Activated B cell treated with CpG ODN at 0.5 μM for 24 hours (primary cell): Measurements from ENCODE around the gene FAM193A. TPM values are rescaled to one million over a fixed set of nuclear protein-coding genes. Genes with fewer than 3 reads are reported as not detected.

Experiments used
- ATAC-seq: fragments of 200-7000 bp; cut with Tn5 transposase; one replicate; pipeline ENCODE4 v1.10.0; 2021; ENCODE audit warnings: low read depth, mild to moderate bottlenecking, moderate library complexity
- CTCF ChIA-PET: fragments of 350-600 bp; sonication (Branson Sonifier 250); formaldehyde crosslinking; loops from one replicate; lab custom pipeline; 2021; ENCODE audit warnings: antibody characterized with exemption; lab: Charles Lee
- POLR2A ChIA-PET: fragments of 350-600 bp; sonication (Branson Sonifier 250); formaldehyde crosslinking; loops from one replicate; lab custom pipeline; 2021; ENCODE audit warnings: antibody characterized with exemption; lab: Charles Lee
- DNase-seq: peaks from one replicate; pipeline ENCODE4 v3.0.0; 2022
- H3K27ac Mint-ChIP-seq: one replicate; pipeline ENCODE4 v1.8.0; 2020; ENCODE audit warnings: mixed read lengths
- H3K27me3 Mint-ChIP-seq: one replicate; pipeline ENCODE4 v1.8.0; 2021; ENCODE audit warnings: mixed read lengths
- H3K36me3 Mint-ChIP-seq: one replicate; pipeline ENCODE4 v1.8.0; 2021; ENCODE audit warnings: low read depth, mixed read lengths
- H3K4me1 Mint-ChIP-seq: one replicate; pipeline ENCODE4 v1.8.0; 2021; ENCODE audit warnings: mixed read lengths
- H3K4me3 Mint-ChIP-seq: one replicate; pipeline ENCODE4 v1.8.0; 2020; ENCODE audit warnings: mild to moderate bottlenecking, mixed read lengths
- H3K9me3 Mint-ChIP-seq: one replicate; pipeline ENCODE4 v1.8.0; 2020; ENCODE audit warnings: mixed read lengths
- intact Hi-C: fragments of 100-400 bp; cut with micrococcal nuclease; formaldehyde crosslinking; loops from one replicate; pipeline ENCODE4 v1.15.1; 2024
- total RNA-seq: library from RNA; stranded (reverse); gene quantifications from 2 replicates; pipeline ENCODE4 v1.2.3, GENCODE V29; 2022
- TF ChIP-seq, protein P1 (sequence below): fragments of 200-600 bp; IDR thresholded peaks from one replicate; pipeline ENCODE4 v1.8.0; 2022; ENCODE audit warnings: antibody characterized with exemption, mild to moderate bottlenecking

The FAM193A gene
- total RNA-seq, 1 donor from 2014 or later, result 42.8 TPM

DNA sequence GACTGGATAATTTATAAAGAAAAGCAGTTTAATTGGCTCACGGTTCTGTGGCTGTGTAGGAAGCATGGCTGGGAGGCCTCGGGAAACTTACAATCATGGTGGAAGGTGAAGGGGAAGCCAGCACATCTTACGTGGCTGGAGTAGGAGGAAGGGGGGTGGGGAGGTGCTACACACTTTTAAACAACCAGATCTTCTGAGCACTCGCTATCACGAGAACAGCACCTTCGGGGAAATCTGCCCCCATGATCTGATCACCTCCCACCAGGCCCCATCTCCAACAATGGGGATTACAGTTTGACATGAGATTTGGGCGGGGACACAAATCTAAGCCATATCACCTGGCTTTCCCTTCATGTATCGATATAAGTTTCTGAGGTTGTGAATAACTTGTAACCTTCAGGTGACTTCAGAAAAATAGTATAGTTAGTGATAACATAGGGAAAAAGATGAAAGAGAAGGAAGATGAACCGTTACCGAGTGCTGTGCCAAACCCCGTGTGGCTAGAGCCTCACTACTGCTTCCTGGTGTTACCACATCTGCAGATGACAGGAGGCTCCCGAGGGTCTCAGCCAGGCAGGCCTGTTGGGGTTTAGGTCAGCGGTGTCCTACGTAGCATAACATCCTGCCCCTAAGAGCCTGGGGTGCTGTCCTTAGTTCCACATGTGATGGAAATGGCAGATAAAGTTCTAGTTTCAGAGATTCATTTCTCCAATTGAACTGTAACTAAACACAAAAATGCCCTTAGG lies 116.1 kb downstream of the FAM193A start:
- TF ChIP-seq, protein P1, sequence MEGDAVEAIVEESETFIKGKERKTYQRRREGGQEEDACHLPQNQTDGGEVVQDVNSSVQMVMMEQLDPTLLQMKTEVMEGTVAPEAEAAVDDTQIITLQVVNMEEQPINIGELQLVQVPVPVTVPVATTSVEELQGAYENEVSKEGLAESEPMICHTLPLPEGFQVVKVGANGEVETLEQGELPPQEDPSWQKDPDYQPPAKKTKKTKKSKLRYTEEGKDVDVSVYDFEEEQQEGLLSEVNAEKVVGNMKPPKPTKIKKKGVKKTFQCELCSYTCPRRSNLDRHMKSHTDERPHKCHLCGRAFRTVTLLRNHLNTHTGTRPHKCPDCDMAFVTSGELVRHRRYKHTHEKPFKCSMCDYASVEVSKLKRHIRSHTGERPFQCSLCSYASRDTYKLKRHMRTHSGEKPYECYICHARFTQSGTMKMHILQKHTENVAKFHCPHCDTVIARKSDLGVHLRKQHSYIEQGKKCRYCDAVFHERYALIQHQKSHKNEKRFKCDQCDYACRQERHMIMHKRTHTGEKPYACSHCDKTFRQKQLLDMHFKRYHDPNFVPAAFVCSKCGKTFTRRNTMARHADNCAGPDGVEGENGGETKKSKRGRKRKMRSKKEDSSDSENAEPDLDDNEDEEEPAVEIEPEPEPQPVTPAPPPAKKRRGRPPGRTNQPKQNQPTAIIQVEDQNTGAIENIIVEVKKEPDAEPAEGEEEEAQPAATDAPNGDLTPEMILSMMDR, result no peak
- no peaks in the 10 kb centered on the region for H3K9me3 Mint-ChIP-seq
- intact Hi-C loops, result no loop called here
- no peak overlapping the region for H3K4me3 Mint-ChIP-seq
- peak overlapping the region; percentile 19 for H3K27ac Mint-ChIP-seq
- POLR2A ChIA-PET, result no interaction called here
- H3K27me3 Mint-ChIP-seq, result no peaks in the 10 kb centered on the region
- H3K36me3 Mint-ChIP-seq, result peaks cover 65% of the 10 kb centered on the region
- CTCF ChIA-PET, result no interaction called here
- ATAC-seq (no peak), DNase-seq (no peak)
- H3K4me1 Mint-ChIP-seq, result peaks cover 18% of the 10 kb centered on the region

DNA sequence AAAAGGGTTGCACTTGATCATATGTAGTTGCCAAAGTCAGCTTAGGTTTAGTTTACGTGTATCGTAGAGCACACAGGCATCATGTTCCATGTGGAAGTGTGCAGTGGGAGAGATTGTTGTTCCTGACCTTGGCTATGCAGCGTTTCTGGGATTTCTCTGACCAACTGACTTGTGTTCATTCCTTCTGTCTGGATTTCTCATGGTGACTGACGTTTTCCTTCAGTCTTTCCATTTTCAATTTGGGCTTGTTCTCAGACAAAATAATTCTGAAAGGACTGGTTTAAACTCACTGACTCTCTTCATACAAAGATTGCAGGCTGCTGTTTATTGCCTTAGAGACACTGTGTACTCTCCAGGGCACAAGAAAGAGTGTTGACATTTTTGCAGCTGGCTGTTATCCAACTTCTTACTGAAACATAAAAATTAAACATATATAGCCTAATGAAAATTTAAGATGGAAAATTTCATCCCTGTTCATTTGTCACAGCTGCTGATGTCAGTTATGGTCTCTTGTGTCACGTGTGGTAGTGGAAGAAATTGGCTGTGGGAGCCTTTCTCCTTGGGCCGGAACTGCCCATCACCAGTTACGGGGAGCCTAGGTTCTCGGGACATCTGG lies 124.3 kb downstream of the FAM193A start:
- H3K4me1 Mint-ChIP-seq, result no peaks in the 10 kb centered on the region
- ChIA-PET POLR2A (no interaction called here), CTCF (no interaction called here)
- peaks cover 74% of the 10 kb centered on the region for H3K36me3 Mint-ChIP-seq
- TF ChIP-seq, protein P1, result no peak
- H3K4me3 Mint-ChIP-seq, result no peak overlapping the region
- DNase-seq (no peak), ATAC-seq (no peak)
- intact Hi-C loops, result no loop called here
- H3K9me3 Mint-ChIP-seq, result no peaks in the 10 kb centered on the region
- no peaks in the 10 kb centered on the region for H3K27me3 Mint-ChIP-seq
- H3K27ac Mint-ChIP-seq, result no peak overlapping the region

DNA sequence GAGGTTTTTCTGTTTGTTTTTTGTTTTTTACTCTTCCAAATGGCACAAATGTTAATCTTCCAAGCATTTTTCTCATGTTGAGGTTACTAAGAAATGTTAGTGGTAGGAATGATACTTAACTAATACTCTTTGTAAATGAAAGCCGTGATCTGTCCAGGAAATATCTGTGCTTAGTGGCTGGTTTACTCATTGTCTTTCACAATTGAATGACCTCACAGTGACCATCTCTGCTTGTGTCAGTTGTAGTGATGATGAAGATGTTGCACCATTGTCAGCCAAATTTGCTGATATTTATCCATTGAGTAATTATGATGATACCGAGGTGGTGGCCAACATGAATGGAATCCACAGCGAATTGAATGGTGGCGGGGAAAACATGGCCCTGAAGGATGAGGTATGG lies 126.2 kb downstream of the FAM193A start:
- no peak for ATAC-seq
- Mint-ChIP-seq H3K27ac (no peak overlapping the region), H3K4me1 (peaks cover 10% of the 10 kb centered on the region), H3K9me3 (no peaks in the 10 kb centered on the region), H3K4me3 (no peak overlapping the region), H3K36me3 (peaks cover 80% of the 10 kb centered on the region), H3K27me3 (no peaks in the 10 kb centered on the region)
- intact Hi-C loops, result no loop called here
- CTCF ChIA-PET, result no interaction called here
- POLR2A ChIA-PET, result no interaction called here
- TF ChIP-seq, protein P1, result no peak
- no peak for DNase-seq

DNA sequence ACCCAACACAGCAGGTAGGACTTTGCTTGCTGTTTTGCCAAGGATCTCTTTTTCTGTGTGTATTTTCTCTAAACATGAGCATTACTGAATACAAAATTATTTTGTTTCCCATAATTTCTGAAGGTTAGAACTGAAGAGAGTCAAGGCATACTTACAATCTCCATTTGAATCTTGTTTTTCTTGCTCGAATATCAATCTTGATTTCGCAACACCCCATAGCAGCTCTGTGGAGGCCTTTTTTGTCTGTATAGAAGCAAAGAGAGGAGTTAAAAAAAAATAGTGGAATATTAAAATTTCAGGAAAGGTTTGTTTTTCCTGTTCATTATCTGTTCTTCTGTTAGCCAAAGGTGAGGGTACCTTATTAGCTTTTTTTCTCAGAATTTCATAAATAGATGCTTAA lies 126.8 kb downstream of the FAM193A start:
- peaks cover 14% of the 10 kb centered on the region for H3K4me1 Mint-ChIP-seq
- no peak overlapping the region for H3K4me3 Mint-ChIP-seq
- no peaks in the 10 kb centered on the region for H3K27me3 Mint-ChIP-seq
- TF ChIP-seq, protein P1, result no peak
- CTCF ChIA-PET, result no interaction called here
- ATAC-seq, result no peak
- H3K9me3 Mint-ChIP-seq, result no peaks in the 10 kb centered on the region
- H3K36me3 Mint-ChIP-seq, result peaks cover 74% of the 10 kb centered on the region
- no peak for DNase-seq
- intact Hi-C loops, result no loop called here
- POLR2A ChIA-PET, result no interaction called here
- H3K27ac Mint-ChIP-seq, result no peak overlapping the region

DNA sequence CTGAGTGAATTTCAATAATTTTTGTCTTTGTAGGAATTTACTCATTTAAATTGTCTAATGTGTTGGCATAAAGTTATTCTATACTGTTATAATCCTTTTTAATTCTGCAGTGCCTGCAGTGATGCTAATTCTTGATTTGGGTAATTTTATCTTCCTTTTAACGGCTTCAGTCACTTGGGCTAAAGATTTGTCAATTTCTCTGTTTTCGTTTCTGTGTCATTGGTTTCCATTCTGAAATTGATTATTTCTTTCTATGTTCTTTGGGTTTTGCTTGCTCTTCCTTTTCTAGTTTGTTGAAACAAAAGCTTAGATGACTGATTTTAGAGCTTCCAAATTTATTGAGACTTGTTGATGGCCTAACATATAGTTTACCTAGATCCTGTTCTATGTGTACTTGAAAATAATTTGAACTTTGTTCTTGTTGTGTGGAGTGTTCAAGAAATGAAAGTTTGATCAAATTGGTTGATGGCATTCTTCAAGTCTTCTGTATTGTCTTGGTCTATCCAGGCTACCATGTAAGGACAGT lies 130.3 kb downstream of the FAM193A start:
- Mint-ChIP-seq H3K27ac (peak overlapping the region; percentile 59), H3K4me3 (no peak overlapping the region), H3K36me3 (peaks cover 67% of the 10 kb centered on the region), H3K9me3 (no peaks in the 10 kb centered on the region), H3K27me3 (no peaks in the 10 kb centered on the region), H3K4me1 (peaks cover 36% of the 10 kb centered on the region)
- DNase-seq (no peak), ATAC-seq (no peak)
- TF ChIP-seq, protein P1, result no peak
- ChIA-PET POLR2A (no interaction called here), CTCF (no interaction called here)
- intact Hi-C loops, result no loop called here
